DND-41 (cell line): ENCODE data around the gene ORM2.

Source experiments
- ATAC-seq: fragments of 200-7000 bp; cut with Tn5 transposase; 3 replicates; pipeline ENCODE4 v1.9.1; 2021; ENCODE audit warnings: low read depth; ENCODE audit not compliant: insufficient read depth
- DNase-seq: peaks from one replicate; pipeline ENCODE4 v3.0.0-alpha.2; 2020
- H2AFZ ChIP-seq: 2 replicates; pipeline ENCODE4 v1.6.0; 2012; ENCODE audit warnings: low read depth, low read length
- H3K27ac ChIP-seq: 2 replicates; pipeline ENCODE4 v1.5.1; 2012; ENCODE audit warnings: low read length, inconsistent platforms
- H3K27me3 ChIP-seq: fragments of 200-600 bp; sonication (generic); 2 replicates; pipeline ENCODE4 v1.6.0; 2012; ENCODE audit warnings: low read length, mild to moderate bottlenecking, inconsistent platforms; ENCODE audit not compliant: insufficient read depth, poor library complexity
- H3K36me3 ChIP-seq: 2 replicates; pipeline ENCODE4 v1.5.1; 2012; ENCODE audit warnings: low read length, inconsistent platforms; ENCODE audit not compliant: insufficient read depth
- H3K4me1 ChIP-seq: 2 replicates; pipeline ENCODE4 v1.5.1; 2012; ENCODE audit warnings: mild to moderate bottlenecking, low read length; ENCODE audit not compliant: insufficient read depth
- H3K4me2 ChIP-seq: 2 replicates; pipeline ENCODE4 v1.6.0; 2012; ENCODE audit warnings: mild to moderate bottlenecking, moderate library complexity, low read length, inconsistent platforms; ENCODE audit not compliant: insufficient read depth
- H3K4me3 ChIP-seq, 2 experiments: fragments of 200-600 bp in 1 of 2; shearing (Covaris generic) in 1 of 2; 2 replicates each; pipeline ENCODE4 v1.5.1; 2012 to 2016; ENCODE audit warnings: inconsistent platforms in 2 of 2, low read length in 2 of 2, mild to moderate bottlenecking in 2 of 2, low read depth in 1 of 2, moderate library complexity in 1 of 2
- H3K79me2 ChIP-seq: 2 replicates; pipeline ENCODE4 v1.6.0; 2012; ENCODE audit warnings: low read length, inconsistent platforms; ENCODE audit not compliant: insufficient read depth
- H3K9ac ChIP-seq: 2 replicates; pipeline ENCODE4 v1.6.0; 2012; ENCODE audit warnings: low read depth, mild to moderate bottlenecking, inconsistent platforms, low read length, moderate library complexity
- H3K9me3 ChIP-seq: 2 replicates; pipeline ENCODE4 v1.5.1; 2012; ENCODE audit warnings: low read length, moderate library complexity, mild to moderate bottlenecking, inconsistent platforms; ENCODE audit not compliant: insufficient read depth, severe bottlenecking
- H4K20me1 ChIP-seq: 2 replicates; pipeline ENCODE4 v1.6.0; 2012; ENCODE audit warnings: low read length; ENCODE audit not compliant: insufficient read depth
- CTCF ChIP-seq: IDR thresholded peaks from 2 replicates; pipeline ENCODE4 v1.5.1; 2012; ENCODE audit warnings: borderline replicate concordance, low read length, moderate library complexity, mild to moderate bottlenecking; ENCODE audit not compliant: poor library complexity, severe bottlenecking; ENCODE audit errors: extremely low read depth
- EZH2 ChIP-seq: IDR thresholded peaks from 3 replicates; pipeline ENCODE4 v1.6.1; 2012; ENCODE audit warnings: borderline replicate concordance, low read depth, mild to moderate bottlenecking, moderate library complexity, low read length, inconsistent platforms; ENCODE audit not compliant: severe bottlenecking

Gene ORM2

DNA sequence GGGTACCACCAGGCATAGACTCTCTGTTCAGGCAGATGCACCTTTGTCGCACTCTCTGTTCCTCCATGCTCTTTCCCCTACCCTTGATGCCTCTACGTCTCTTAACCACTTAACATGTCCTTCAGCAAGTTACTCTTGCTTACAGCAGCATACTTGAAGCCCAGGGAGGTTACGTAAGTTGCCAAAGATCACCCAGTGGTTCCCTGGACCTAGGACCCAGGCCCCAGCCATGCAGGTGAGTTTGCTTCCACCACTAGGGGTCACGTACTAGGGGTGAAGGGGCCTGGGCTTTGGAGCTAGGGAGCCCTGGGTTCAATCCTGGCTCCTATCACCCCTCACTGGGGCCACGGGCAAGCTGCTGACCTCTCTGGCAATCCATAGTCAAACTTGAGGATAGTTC, 49.2 kb downstream of the ORM2 start:
- no peak for ATAC-seq
- Histone ChIP-seq H2AFZ (no peak overlapping the region), H3K79me2 (peaks cover 82% of the 10 kb centered on the region), H3K9ac (no peak overlapping the region), H3K36me3 (peaks cover 92% of the 10 kb centered on the region), H3K27me3 (no peaks in the 10 kb centered on the region), H3K4me2 (no peak overlapping the region), H4K20me1 (peaks cover 13% of the 10 kb centered on the region), H3K9me3 (no peaks in the 10 kb centered on the region), H3K4me3 (no peak overlapping the region), H3K27ac (peak overlapping the region; percentile 56), H3K4me1 (peaks cover 52% of the 10 kb centered on the region)
- no peak for DNase-seq
- TF ChIP-seq EZH2 (no peak), CTCF (no peak)
